Adrenal gland (tissue), 12 donors: ENCODE results near the gene PHOX2B. TPM values are rescaled to one million over a fixed set of nuclear protein-coding genes. Genes with fewer than 3 reads are reported as not detected.

Experiments
- DNase-seq, 7 donors: peaks; one replicate each; pipeline ENCODE4 v3.0.0-alpha.2; 2019 to 2020
- H3K27ac ChIP-seq, 5 donors: fragments of 200-600 bp; sonication (generic) in 4 of 5; 1 replicate in 3 of 5; 2 replicates in 2 of 5; pipeline versions ENCODE4 v1.5.1 to v1.8.0; 2016 to 2020; ENCODE audit warnings: mild to moderate bottlenecking in 1 of 5
- H3K27me3 ChIP-seq: fragments of 200-600 bp; 2 replicates; pipeline ENCODE4 v1.8.0; 2021
- H3K36me3 ChIP-seq, 2 donors: fragments of 200-600 bp; replicated peaks in 1 of 2; 1 replicate in 1 of 2; 2 replicates in 1 of 2; pipeline versions ENCODE4 v1.5.1 to v1.8.0; 2018 to 2022
- H3K4me1 ChIP-seq, 2 donors: fragments of 200-600 bp; replicated peaks in 1 of 2; 1 replicate in 1 of 2; 2 replicates in 1 of 2; pipeline versions ENCODE4 v1.5.1 to v1.8.0; 2018 to 2021
- H3K4me3 ChIP-seq, 4 donors: fragments of 200-600 bp; sonication (generic) in 3 of 4; one replicate each; pipeline ENCODE4 v1.5.1; 2016 to 2018
- H3K9me3 ChIP-seq, 3 donors: fragments of 200-600 bp; sonication (generic) in 1 of 3; replicated peaks in 1 of 3; 1 replicate in 2 of 3; 2 replicates in 1 of 3; pipeline versions ENCODE4 v1.5.1 to v1.8.0; 2016 to 2021
- POLR2A ChIP-seq, 2 donors: fragments of 450-650 bp; IDR thresholded peaks; one replicate each; pipeline ENCODE4 v1.6.1; 2017; ENCODE audit warnings: antibody characterized with exemption in 2 of 2, mild to moderate bottlenecking in 2 of 2, moderate library complexity in 1 of 2
- WGBS, 4 donors: extraction: QIAGEN DNeasy Blood & Tissue Kit in 2 of 4; methylation state at CpG; one replicate each; pipeline versions ENCODE4 v1.1.5 to v1.1.7; 2013 to 2017; 5-methylcytosine and 5-hydroxymethylcytosine counted together
- intact Hi-C, 2 donors: fragments of 100-400 bp; cut with DNase I; formaldehyde crosslinking; loops; one replicate each; pipeline versions ENCODE4 v1.14.1 to v1.15.0; 2022 to 2023
- polyA plus RNA-seq, 3 donors: library from polyadenylated mRNA; stranded (reverse); fragments of 200-250 nt in 2 of 3; fragments of 350-450 nt in 1 of 3; fragmentation: Illumina TruSeq in 1 of 3; extraction: RNeasy Lipid Tissue Mini Kit (QIAGEN cat#74804) in 1 of 3; gene quantifications; one replicate each; pipeline ENCODE4 v1.2.3, GENCODE V29; 2013 to 2014
- total RNA-seq, 9 donors: library from RNA; depleted of rRNA in 4 of 9; stranded (reverse); fragments of >200 nt in 4 of 9; fragments of 120-200 nt in 1 of 9; fragmentation: NEBNext Ultra II Directional in 1 of 9; extraction: Animal tissue kit (Norgen Biotek cat#: 25700) in 1 of 9; gene quantifications; one replicate each; pipeline versions ENCODE4 v1.1.0 to v1.2.4, GENCODE V29; 2013 to 2023
- TF ChIP-seq, protein P1 (sequence below), 6 experiments: fragments of 450-650 bp in 4 of 6; fragments of 200-600 bp in 2 of 6; sonication (generic) in 1 of 6; IDR thresholded peaks; 1 replicate in 5 of 6; 2 replicates in 1 of 6; pipeline versions ENCODE4 v1.5.1 to v1.8.0; 2016 to 2021; ENCODE audit warnings: antibody characterized with exemption in 6 of 6, mild to moderate bottlenecking in 2 of 6, moderate library complexity in 1 of 6
- donor health status: healthy with polysubstance abuse.
- donor health status: Bipolar disorder and iron deficiency.
- donor health status: DM: yes; HTN: yes; CAD: no.
- donor health status: DM: no; HTN: no; CAD: no.
- donor health status: DM: no; HTN: no; CAD: no.
- donor health status: DM: yes; HTN: yes; CAD: no.

The PHOX2B gene
- total and polyA plus RNA-seq, 12 donors: 0.29 to 10.3 (median 4.6) TPM; not detected in 3

DNA sequence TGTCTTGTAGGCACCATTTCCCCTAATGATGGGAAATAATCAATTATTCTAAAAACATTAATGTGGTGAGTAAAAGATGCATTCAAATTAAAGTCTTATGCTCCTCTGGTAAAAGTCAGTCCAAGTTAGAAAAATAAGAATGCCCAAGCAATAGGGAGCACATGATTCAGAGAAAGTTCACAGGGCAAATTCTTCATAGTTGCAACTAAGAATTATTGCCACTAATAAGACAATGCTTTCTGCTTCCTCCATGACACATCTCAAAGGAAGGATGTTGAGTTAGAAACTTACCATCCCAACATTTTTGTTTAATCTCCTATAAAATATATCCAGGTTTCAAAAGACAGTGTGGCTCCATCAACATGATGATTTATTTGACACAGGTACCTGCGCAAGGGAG lies 26.3 kb downstream of the PHOX2B start:
- H3K4me1 ChIP-seq: no peaks in the 10 kb centered on the region
- H3K4me3 ChIP-seq: no peak overlapping the region
- 88 to 97% (median 95%) methylated on average over 1 of the region's 1 CpG for WGBS, 4 donors
- no peak for DNase-seq
- H3K9me3 ChIP-seq: no peaks in the 10 kb centered on the region
- H3K36me3 ChIP-seq: no peaks in the 10 kb centered on the region
- H3K27ac ChIP-seq: no peak overlapping the region
- TF ChIP-seq, protein P1, sequence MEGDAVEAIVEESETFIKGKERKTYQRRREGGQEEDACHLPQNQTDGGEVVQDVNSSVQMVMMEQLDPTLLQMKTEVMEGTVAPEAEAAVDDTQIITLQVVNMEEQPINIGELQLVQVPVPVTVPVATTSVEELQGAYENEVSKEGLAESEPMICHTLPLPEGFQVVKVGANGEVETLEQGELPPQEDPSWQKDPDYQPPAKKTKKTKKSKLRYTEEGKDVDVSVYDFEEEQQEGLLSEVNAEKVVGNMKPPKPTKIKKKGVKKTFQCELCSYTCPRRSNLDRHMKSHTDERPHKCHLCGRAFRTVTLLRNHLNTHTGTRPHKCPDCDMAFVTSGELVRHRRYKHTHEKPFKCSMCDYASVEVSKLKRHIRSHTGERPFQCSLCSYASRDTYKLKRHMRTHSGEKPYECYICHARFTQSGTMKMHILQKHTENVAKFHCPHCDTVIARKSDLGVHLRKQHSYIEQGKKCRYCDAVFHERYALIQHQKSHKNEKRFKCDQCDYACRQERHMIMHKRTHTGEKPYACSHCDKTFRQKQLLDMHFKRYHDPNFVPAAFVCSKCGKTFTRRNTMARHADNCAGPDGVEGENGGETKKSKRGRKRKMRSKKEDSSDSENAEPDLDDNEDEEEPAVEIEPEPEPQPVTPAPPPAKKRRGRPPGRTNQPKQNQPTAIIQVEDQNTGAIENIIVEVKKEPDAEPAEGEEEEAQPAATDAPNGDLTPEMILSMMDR (IDR thresholded peaks at IDR 0.05): no peak
- no peak for TF ChIP-seq POLR2A (IDR thresholded peaks at IDR 0.05)
- intact Hi-C loops: no loop called here
- no peaks in the 10 kb centered on the region for H3K27me3 ChIP-seq

DNA sequence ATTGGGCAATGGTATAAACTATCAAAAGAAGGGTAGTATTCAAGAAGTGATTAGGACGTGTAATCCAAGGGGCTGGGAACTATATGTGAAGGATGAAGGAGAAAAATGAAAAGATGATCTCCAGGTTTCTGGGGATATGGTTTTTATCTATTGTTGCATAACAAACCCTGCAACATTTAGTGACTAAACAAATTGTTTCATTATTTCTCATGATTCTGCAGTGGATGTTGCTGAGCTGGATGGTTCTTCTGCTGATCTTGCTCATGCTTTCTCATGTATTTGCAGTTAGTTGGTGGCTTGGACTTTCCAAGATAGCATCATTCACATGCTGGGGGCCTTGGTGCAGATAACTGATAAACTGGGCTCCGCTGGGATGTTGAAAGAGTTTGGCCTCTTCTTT lies 29.1 kb downstream of the PHOX2B start:
- Histone ChIP-seq H3K4me3 (no peak overlapping the region), H3K36me3 (no peaks in the 10 kb centered on the region), H3K27ac (no peak overlapping the region), H3K27me3 (peaks cover 5% of the 10 kb centered on the region), H3K4me1 (no peaks in the 10 kb centered on the region), H3K9me3 (no peaks in the 10 kb centered on the region)
- TF ChIP-seq, protein P1 (IDR thresholded peaks at IDR 0.05): no peak
- no peak for TF ChIP-seq POLR2A (IDR thresholded peaks at IDR 0.05)
- intact Hi-C loops: no loop called here
- WGBS, 4 donors: 71 to 90% (median 78%) methylated on average over 2 of the region's 2 CpGs
- no peak for DNase-seq

DNA sequence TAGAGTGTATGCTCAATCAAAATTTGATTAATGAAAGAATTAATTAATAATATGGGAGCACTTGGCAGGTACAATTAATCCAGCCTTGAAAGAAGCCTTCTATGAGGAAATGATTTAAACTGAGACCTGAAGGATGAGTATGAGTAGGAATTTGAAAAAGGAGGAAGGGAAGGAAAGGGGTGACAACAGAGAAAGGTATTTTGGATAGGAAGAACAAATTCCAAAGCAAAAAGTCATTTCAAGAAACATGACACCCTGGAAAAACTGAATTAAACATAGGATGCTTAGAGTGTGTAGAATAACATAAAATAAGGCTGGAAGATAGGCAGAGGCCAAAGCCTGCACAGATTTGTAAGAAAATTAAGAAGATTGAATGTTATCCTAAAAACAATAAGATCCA lies 29.6 kb downstream of the PHOX2B start:
- Histone ChIP-seq H3K27ac (no peak overlapping the region), H3K27me3 (peaks cover 10% of the 10 kb centered on the region), H3K4me1 (no peaks in the 10 kb centered on the region), H3K4me3 (no peak overlapping the region), H3K36me3 (no peaks in the 10 kb centered on the region), H3K9me3 (no peaks in the 10 kb centered on the region)
- TF ChIP-seq, protein P1 (IDR thresholded peaks at IDR 0.05): no peak
- TF ChIP-seq POLR2A (IDR thresholded peaks at IDR 0.05): no peak
- no peak for DNase-seq
- intact Hi-C loops: no loop called here

DNA sequence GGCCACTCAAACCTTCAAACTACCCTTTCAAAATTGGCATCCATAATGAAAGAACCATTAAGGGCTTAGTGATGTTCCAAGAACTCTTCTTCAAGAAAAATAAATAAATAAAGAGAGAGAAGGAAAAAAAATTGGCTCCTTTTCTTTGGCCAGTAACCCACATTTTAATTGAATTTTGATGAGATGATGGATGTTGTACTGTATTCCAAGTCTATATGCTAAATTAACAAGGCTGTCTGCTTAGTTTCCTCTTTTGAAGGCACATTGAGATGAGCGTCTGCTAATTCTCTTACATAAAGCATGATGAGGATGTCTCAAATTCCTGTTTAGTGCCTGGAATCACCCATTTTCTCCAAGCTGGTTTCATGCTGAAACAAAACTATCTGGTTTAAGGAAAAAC lies 33.4 kb downstream of the PHOX2B start:
- 60 to 77% (median 72%) methylated on average over 1 of the region's 1 CpG for WGBS, 4 donors
- no peak overlapping the region for H3K27ac ChIP-seq
- TF ChIP-seq, protein P1 (IDR thresholded peaks at IDR 0.05): no peak
- DNase-seq: no peak
- intact Hi-C loops: no loop called here
- no peaks in the 10 kb centered on the region for H3K36me3 ChIP-seq
- H3K27me3 ChIP-seq: peaks cover 14% of the 10 kb centered on the region
- no peaks in the 10 kb centered on the region for H3K9me3 ChIP-seq
- H3K4me1 ChIP-seq: no peaks in the 10 kb centered on the region
- H3K4me3 ChIP-seq: no peak overlapping the region
